ENCODE data around the gene MTHFD2L.

The MTHFD2L gene

DNA sequence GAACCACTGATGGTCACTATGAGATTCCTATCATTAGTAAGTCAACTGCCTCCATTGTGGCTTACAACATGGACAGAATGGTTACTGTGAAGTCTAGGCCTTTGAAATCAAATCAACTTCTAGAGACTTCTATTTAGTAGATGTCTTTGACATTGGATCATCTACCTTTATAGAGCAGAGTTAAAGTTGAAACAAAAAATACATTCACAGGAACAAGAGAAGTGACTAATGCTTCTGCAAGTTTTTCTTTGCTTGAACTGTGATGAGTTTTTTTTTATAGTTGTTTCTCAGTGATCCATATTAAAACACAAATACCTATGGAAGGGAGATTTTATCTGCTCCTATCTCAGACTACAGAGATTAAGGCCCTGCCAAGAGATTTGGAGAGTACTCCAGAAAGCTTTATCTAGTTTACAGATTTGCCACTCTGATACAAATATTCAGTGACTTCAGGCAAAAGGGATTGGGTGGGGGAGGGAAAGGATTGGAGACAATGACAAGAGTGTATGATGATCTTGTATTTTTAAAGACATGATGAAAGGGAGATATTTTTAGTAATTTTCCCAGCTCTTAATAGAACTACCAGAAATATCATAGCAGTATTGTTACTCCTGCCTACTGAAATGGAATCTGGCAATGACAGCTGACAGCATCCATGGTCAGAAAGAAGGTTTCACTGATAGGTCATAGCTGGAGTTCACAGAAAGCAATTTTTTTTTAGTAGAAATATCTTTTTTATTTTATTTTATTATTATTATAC lies 134.4 kb downstream of the MTHFD2L start:
- no peak overlapping the region for H3K4me3 ChIP-seq (ENCODE audit: low read depth, low read length, poor library complexity, severe bottlenecking)
- no peaks in the 10 kb centered on the region for H4K20me1 ChIP-seq (ENCODE audit: insufficient read depth, low read length)
- no peaks in the 10 kb centered on the region for H3K79me2 ChIP-seq (ENCODE audit: insufficient read depth, low read length)
- TF ChIP-seq, protein P1, sequence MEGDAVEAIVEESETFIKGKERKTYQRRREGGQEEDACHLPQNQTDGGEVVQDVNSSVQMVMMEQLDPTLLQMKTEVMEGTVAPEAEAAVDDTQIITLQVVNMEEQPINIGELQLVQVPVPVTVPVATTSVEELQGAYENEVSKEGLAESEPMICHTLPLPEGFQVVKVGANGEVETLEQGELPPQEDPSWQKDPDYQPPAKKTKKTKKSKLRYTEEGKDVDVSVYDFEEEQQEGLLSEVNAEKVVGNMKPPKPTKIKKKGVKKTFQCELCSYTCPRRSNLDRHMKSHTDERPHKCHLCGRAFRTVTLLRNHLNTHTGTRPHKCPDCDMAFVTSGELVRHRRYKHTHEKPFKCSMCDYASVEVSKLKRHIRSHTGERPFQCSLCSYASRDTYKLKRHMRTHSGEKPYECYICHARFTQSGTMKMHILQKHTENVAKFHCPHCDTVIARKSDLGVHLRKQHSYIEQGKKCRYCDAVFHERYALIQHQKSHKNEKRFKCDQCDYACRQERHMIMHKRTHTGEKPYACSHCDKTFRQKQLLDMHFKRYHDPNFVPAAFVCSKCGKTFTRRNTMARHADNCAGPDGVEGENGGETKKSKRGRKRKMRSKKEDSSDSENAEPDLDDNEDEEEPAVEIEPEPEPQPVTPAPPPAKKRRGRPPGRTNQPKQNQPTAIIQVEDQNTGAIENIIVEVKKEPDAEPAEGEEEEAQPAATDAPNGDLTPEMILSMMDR (IDR thresholded peaks at IDR 0.05; ENCODE audit: low read length), result no peak
- no peak for TF ChIP-seq EZH2 (IDR thresholded peaks at IDR 0.05; ENCODE audit: borderline replicate concordance, low read length)
- H3K9ac ChIP-seq (ENCODE audit: low read length), result no peak overlapping the region
- no peaks in the 10 kb centered on the region for H3F3A ChIP-seq (ENCODE audit: insufficient read depth, low read length)
- H3K27me3 ChIP-seq (ENCODE audit: insufficient read depth, low read length), result no peaks in the 10 kb centered on the region
- H2AFZ ChIP-seq (ENCODE audit: low read length), result no peak overlapping the region
- no peaks in the 10 kb centered on the region for H3K36me3 ChIP-seq (ENCODE audit: insufficient read depth, low read length)
- no peak overlapping the region for H3K4me2 ChIP-seq (ENCODE audit: low read length)
- no peaks in the 10 kb centered on the region for H3K4me1 ChIP-seq (ENCODE audit: insufficient read depth, low read length, severe bottlenecking)
- no peaks in the 10 kb centered on the region for H3K9me2 ChIP-seq (ENCODE audit: low read depth, low read length)
- no peaks in the 10 kb centered on the region for H3K9me3 ChIP-seq (ENCODE audit: low read length)
- H3K27ac ChIP-seq (ENCODE audit: low read depth, low read length, poor library complexity, severe bottlenecking), result no peak overlapping the region

DNA sequence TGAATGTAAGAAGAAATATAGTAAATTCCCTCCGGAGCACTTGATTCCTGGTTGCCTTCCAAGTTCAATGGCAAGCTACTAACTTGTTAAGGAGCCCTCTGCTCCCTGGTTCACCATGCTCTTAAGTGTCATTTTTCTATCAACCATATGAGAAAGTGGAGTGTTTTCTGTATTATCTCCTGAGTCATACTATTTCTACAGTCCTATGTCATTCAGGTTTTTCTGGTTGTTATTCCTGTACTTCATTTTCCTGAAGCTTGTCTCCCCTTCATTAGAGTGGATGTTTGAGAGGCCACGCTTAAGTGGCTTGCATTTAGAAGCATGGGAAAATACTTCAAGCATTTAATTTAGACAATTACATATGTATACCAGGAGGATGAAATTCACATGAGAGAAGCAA lies 135.6 kb downstream of the MTHFD2L start:
- H3K79me2 ChIP-seq (ENCODE audit: insufficient read depth, low read length), result no peaks in the 10 kb centered on the region
- no peaks in the 10 kb centered on the region for H3K36me3 ChIP-seq (ENCODE audit: insufficient read depth, low read length)
- TF ChIP-seq EZH2 (IDR thresholded peaks at IDR 0.05; ENCODE audit: borderline replicate concordance, low read length), result no peak
- TF ChIP-seq, protein P1 (IDR thresholded peaks at IDR 0.05; ENCODE audit: low read length), result no peak
- H2AFZ ChIP-seq (ENCODE audit: low read length), result no peak overlapping the region
- H4K20me1 ChIP-seq (ENCODE audit: insufficient read depth, low read length), result no peaks in the 10 kb centered on the region
- H3K9me3 ChIP-seq (ENCODE audit: low read length), result no peaks in the 10 kb centered on the region
- no peaks in the 10 kb centered on the region for H3K27me3 ChIP-seq (ENCODE audit: insufficient read depth, low read length)
- H3K4me1 ChIP-seq (ENCODE audit: insufficient read depth, low read length, severe bottlenecking), result no peaks in the 10 kb centered on the region
- H3K9ac ChIP-seq (ENCODE audit: low read length), result no peak overlapping the region
- H3K27ac ChIP-seq (ENCODE audit: low read depth, low read length, poor library complexity, severe bottlenecking), result no peak overlapping the region
- H3K4me3 ChIP-seq (ENCODE audit: low read depth, low read length, poor library complexity, severe bottlenecking), result no peak overlapping the region
- H3K4me2 ChIP-seq (ENCODE audit: low read length), result no peak overlapping the region
- H3K9me2 ChIP-seq (ENCODE audit: low read depth, low read length), result no peaks in the 10 kb centered on the region
- H3F3A ChIP-seq (ENCODE audit: insufficient read depth, low read length), result no peaks in the 10 kb centered on the region

- Histone ChIP-seq H3K79me2 (ENCODE audit: insufficient read depth, low read length) (no peaks in the 10 kb centered on the region), H3K36me3 (ENCODE audit: insufficient read depth, low read length) (no peaks in the 10 kb centered on the region), H3K27me3 (ENCODE audit: insufficient read depth, low read length) (no peaks in the 10 kb centered on the region), H3K4me1 (ENCODE audit: insufficient read depth, low read length, severe bottlenecking) (no peaks in the 10 kb centered on the region), H3F3A (ENCODE audit: insufficient read depth, low read length) (no peaks in the 10 kb centered on the region), H3K4me3 (ENCODE audit: low read depth, low read length, poor library complexity, severe bottlenecking) (no peak overlapping the region), H3K9me2 (ENCODE audit: low read depth, low read length) (no peaks in the 10 kb centered on the region), H3K27ac (ENCODE audit: low read depth, low read length, poor library complexity, severe bottlenecking) (no peak overlapping the region), H4K20me1 (ENCODE audit: insufficient read depth, low read length) (no peaks in the 10 kb centered on the region), H3K9me3 (ENCODE audit: low read length) (no peaks in the 10 kb centered on the region), H3K4me2 (ENCODE audit: low read length) (no peak overlapping the region), H2AFZ (ENCODE audit: low read length) (no peak overlapping the region), H3K9ac (ENCODE audit: low read length) (no peak overlapping the region)
- TF ChIP-seq, protein P1 (IDR thresholded peaks at IDR 0.05; ENCODE audit: low read length), result no peak
- TF ChIP-seq EZH2 (IDR thresholded peaks at IDR 0.05; ENCODE audit: borderline replicate concordance, low read length), result no peak
Observed at GRCh38 chr4:74294681-74295080, 136.8 kb downstream of the MTHFD2L start.

All from OCI-LY1 (cell line).